B cell (primary cell): Measurements from ENCODE around the gene PRKN. TPM values are rescaled to one million over a fixed set of nuclear protein-coding genes. Genes with fewer than 3 reads are reported as not detected.

ENCODE experiments used
- ATAC-seq: fragments of 200-7000 bp; cut with Tn5 transposase; one replicate; pipeline ENCODE4 v1.10.0; 2021; ENCODE audit warnings: low read depth, mild to moderate bottlenecking, moderate number of reproducible peaks, moderate library complexity
- CTCF ChIA-PET: fragments of 350-600 bp; sonication (Branson Sonifier 250); formaldehyde crosslinking; loops from one replicate; lab custom pipeline; 2021; ENCODE audit warnings: antibody characterized with exemption, inconsistent platforms; lab: Charles Lee
- POLR2A ChIA-PET: fragments of 350-600 bp; sonication (Branson Sonifier 250); formaldehyde crosslinking; loops from one replicate; lab custom pipeline; 2021; ENCODE audit warnings: antibody characterized with exemption; lab: Charles Lee
- DNase-seq: peaks from one replicate; pipeline ENCODE4 v3.0.0; 2013
- H2AFZ ChIP-seq: 2 replicates; pipeline ENCODE4 v1.6.1; 2012; ENCODE audit warnings: mild to moderate bottlenecking, low read depth, low read length; ENCODE audit not compliant: insufficient read depth, poor library complexity, severe bottlenecking
- H3K27ac ChIP-seq, 2 donors: 1 replicate in 1 of 2; 2 replicates in 1 of 2; pipeline ENCODE4 v1.5.1; 2012 to 2013; ENCODE audit warnings: low read length in 2 of 2, mild to moderate bottlenecking in 2 of 2, moderate library complexity in 1 of 2
- H3K27me3 ChIP-seq, 4 experiments: fragments of 200-600 bp in 1 of 4; sonication (generic) in 1 of 4; replicated peaks in 1 of 4; 1 replicate in 2 of 4; 2 replicates in 2 of 4; pipeline versions ENCODE4 v1.6.1 to v1.7.0; 2013 to 2016; ENCODE audit warnings: low read length in 3 of 4, mild to moderate bottlenecking in 2 of 4, mixed read lengths in 1 of 4, moderate library complexity in 1 of 4; ENCODE audit not compliant: insufficient read depth in 4 of 4, control insufficient read depth in 3 of 4; ENCODE audit errors: control extremely low read depth in 1 of 4
- H3K36me3 ChIP-seq, 2 experiments: replicated peaks in 1 of 2; 1 replicate in 1 of 2; 2 replicates in 1 of 2; pipeline versions ENCODE4 v1.6.1 to v1.7.1; 2013; ENCODE audit warnings: low read length in 1 of 2; ENCODE audit not compliant: insufficient read depth in 2 of 2, control insufficient read depth in 1 of 2; ENCODE audit errors: control extremely low read depth in 1 of 2, extremely low read depth in 1 of 2
- H3K4me1 ChIP-seq, 2 donors: fragments of 200-600 bp in 1 of 2; sonication (generic) in 1 of 2; 1 replicate in 1 of 2; 2 replicates in 1 of 2; pipeline versions ENCODE4 v1.5.1 to v1.6.1; 2013 to 2017; ENCODE audit warnings: low read length in 2 of 2; ENCODE audit not compliant: control insufficient read depth in 2 of 2, insufficient read depth in 2 of 2
- H3K4me2 ChIP-seq: replicated peaks from 2 replicates; pipeline ENCODE3; 2012; ENCODE audit warnings: mild to moderate bottlenecking, low read depth, low read length; ENCODE audit not compliant: poor library complexity, severe bottlenecking
- H3K4me3 ChIP-seq, 5 experiments: fragments of 200-600 bp in 1 of 5; sonication (generic) in 1 of 5; 1 replicate in 3 of 5; 2 replicates in 2 of 5; pipeline versions ENCODE4 v1.5.1 to v1.7.0; 2011 to 2016; ENCODE audit warnings: low read length in 4 of 5, mild to moderate bottlenecking in 4 of 5, low read depth in 2 of 5, control low read depth in 1 of 5, moderate library complexity in 1 of 5; ENCODE audit not compliant: insufficient read depth in 1 of 5; ENCODE audit errors: control extremely low read depth in 1 of 5, extremely low read depth in 1 of 5
- H3K79me2 ChIP-seq: fragments of 200-600 bp; sonication (generic); one replicate; pipeline ENCODE4 v1.6.0; 2016; ENCODE audit warnings: low read length; ENCODE audit not compliant: control insufficient read depth, insufficient read depth
- H3K9ac ChIP-seq: fragments of 200-600 bp; sonication (generic); 2 replicates; pipeline ENCODE4 v1.6.1; 2017; ENCODE audit warnings: mild to moderate bottlenecking, low read length, moderate library complexity
- H3K9me3 ChIP-seq, 3 donors: one replicate each; pipeline versions ENCODE4 v1.6.1 to v1.7.1; 2013; ENCODE audit warnings: low read length in 2 of 3; ENCODE audit not compliant: control insufficient read depth in 2 of 3, insufficient read depth in 1 of 3; ENCODE audit errors: control extremely low read depth in 1 of 3
- H4K20me1 ChIP-seq: 2 replicates; pipeline ENCODE4 v1.6.0; 2012; ENCODE audit warnings: mild to moderate bottlenecking, low read length; ENCODE audit not compliant: insufficient read depth, control insufficient read depth, poor library complexity, severe bottlenecking
- H3K27ac Mint-ChIP-seq: one replicate; pipeline ENCODE4 v1.8.0; 2021; ENCODE audit warnings: mixed read lengths
- H3K27me3 Mint-ChIP-seq: one replicate; pipeline ENCODE4 v1.8.0; 2021; ENCODE audit warnings: mixed read lengths
- H3K4me1 Mint-ChIP-seq: one replicate; pipeline ENCODE4 v1.8.0; 2021; ENCODE audit warnings: mixed read lengths
- H3K4me3 Mint-ChIP-seq: one replicate; pipeline ENCODE4 v1.8.0; 2021; ENCODE audit warnings: mixed read lengths
- H3K9me3 Mint-ChIP-seq: one replicate; pipeline ENCODE4 v1.8.0; 2022; ENCODE audit warnings: mixed read lengths; ENCODE audit not compliant: insufficient read depth
- CTCF ChIP-seq: fragments of 200-600 bp; IDR thresholded peaks from one replicate; pipeline ENCODE4 v1.8.0; 2022; ENCODE audit warnings: antibody characterized with exemption, mild to moderate bottlenecking
- EZH2 ChIP-seq: IDR thresholded peaks from 2 replicates; pipeline ENCODE4 v1.6.1; 2012; ENCODE audit warnings: borderline replicate concordance, low read depth, mild to moderate bottlenecking, moderate library complexity, low read length; ENCODE audit not compliant: insufficient read depth, poor library complexity, severe bottlenecking
- WGBS: methylation state at CpG from one replicate; pipeline ENCODE4 v1.1.5; 2013; ENCODE audit warnings: missing lambda C conversion rate; ENCODE audit not compliant: insufficient coverage; 5-methylcytosine and 5-hydroxymethylcytosine counted together
- intact Hi-C: fragments of 100-400 bp; cut with micrococcal nuclease; formaldehyde crosslinking; loops from one replicate; pipeline ENCODE4 v1.10.0; 2022
- polyA plus RNA-seq: library from polyadenylated mRNA; depleted of rRNA; stranded (reverse); fragments of >200 nt; gene quantifications from 2 replicates; pipeline ENCODE4 v1.2.3, GENCODE V29; 2012
- total RNA-seq, 2 donors: library from RNA; stranded (reverse); fragments of 120-200 nt in 1 of 2; gene quantifications; 1 replicate in 1 of 2; 2 replicates in 1 of 2; pipeline versions ENCODE4 v1.2.3 to v1.2.4, GENCODE V29; 2013 to 2022

The PRKN gene
- total and polyA plus RNA-seq, 2 donors (not counting 1 experiment from before 2014, with no cell fraction given): 1.6 to 6.2 TPM

DNA sequence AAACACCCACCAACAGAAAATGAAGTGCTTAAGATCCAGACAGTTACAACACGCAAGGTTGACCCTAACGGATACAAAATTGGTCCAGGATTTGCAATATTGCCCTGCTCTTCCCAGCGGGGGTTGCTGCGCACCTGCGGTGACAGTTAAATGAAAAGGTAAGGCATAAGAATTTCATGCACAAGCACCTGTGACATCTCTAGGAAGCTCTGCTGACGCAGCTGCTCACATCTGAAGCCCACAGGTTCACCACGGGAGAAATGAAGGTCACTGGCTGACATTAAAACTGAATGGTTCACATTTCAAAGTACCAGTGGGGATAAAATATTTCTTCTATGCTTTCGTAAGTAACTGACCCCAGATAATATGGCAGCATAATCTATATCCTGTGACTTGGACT lies 764.4 kb downstream of the PRKN start:
- no peak overlapping the region for H3K9ac ChIP-seq
- 100% methylated on average over 6 of the region's 8 CpGs for WGBS
- no peaks in the 10 kb centered on the region for H3K4me1 ChIP-seq
- ATAC-seq (no peak), DNase-seq (no peak)
- Mint-ChIP-seq H3K27me3 (no peaks in the 10 kb centered on the region), H3K9me3 (no peaks in the 10 kb centered on the region), H3K4me1 (no peaks in the 10 kb centered on the region), H3K4me3 (no peak overlapping the region), H3K27ac (no peak overlapping the region)
- ChIA-PET POLR2A (no interaction called here), CTCF (no interaction called here)
- intact Hi-C loops: no loop called here
- H4K20me1 ChIP-seq: no peaks in the 10 kb centered on the region
- no peak overlapping the region for H2AFZ ChIP-seq
- H3K4me3 ChIP-seq: no peak overlapping the region
- no peaks in the 10 kb centered on the region for H3K79me2 ChIP-seq
- H3K27me3 ChIP-seq: no peaks in the 10 kb centered on the region
- H3K9me3 ChIP-seq: peaks cover 0 to 5% (median 0%) of the 10 kb centered on the region in 3 donors
- H3K27ac ChIP-seq: no peak overlapping the region
- no peak overlapping the region for H3K4me2 ChIP-seq
- no peaks in the 10 kb centered on the region for H3K36me3 ChIP-seq
- TF ChIP-seq EZH2 (no peak), CTCF (no peak)

GRCh38 chr6:161961796-161962195 lies 765.8 kb downstream of the PRKN start:
- CTCF ChIA-PET: no interaction called here

More at GRCh38 chr6:161961796-161962195, 765.8 kb downstream of the PRKN start:
- H3K4me1 ChIP-seq: no peaks in the 10 kb centered on the region
- H4K20me1 ChIP-seq: no peaks in the 10 kb centered on the region
- H3K27ac Mint-ChIP-seq: no peak overlapping the region
- H2AFZ ChIP-seq: no peak overlapping the region
- H3K27ac ChIP-seq: no peak overlapping the region
- intact Hi-C loops: no loop called here
- no peaks in the 10 kb centered on the region for H3K36me3 ChIP-seq
- H3K27me3 Mint-ChIP-seq: no peaks in the 10 kb centered on the region
- H3K79me2 ChIP-seq: no peaks in the 10 kb centered on the region
- WGBS: 92% methylated on average over 3 of the region's 6 CpGs
- H3K4me1 Mint-ChIP-seq: no peaks in the 10 kb centered on the region
- no peak overlapping the region for H3K4me3 Mint-ChIP-seq
- H3K27me3 ChIP-seq: no peaks in the 10 kb centered on the region
- H3K9me3 ChIP-seq: peaks cover 0 to 9% (median 0%) of the 10 kb centered on the region in 3 donors
- H3K9ac ChIP-seq: no peak overlapping the region
- no peaks in the 10 kb centered on the region for H3K9me3 Mint-ChIP-seq
- POLR2A ChIA-PET: no interaction called here
- ATAC-seq (no peak), DNase-seq (no peak)
- no peak overlapping the region for H3K4me2 ChIP-seq
- no peak overlapping the region for H3K4me3 ChIP-seq
- TF ChIP-seq EZH2 (no peak), CTCF (no peak)
